Activated naive CD4-positive, alpha-beta T cell treated with anti-CD3 and anti-CD28 coated beads, Interleukin-2, amount 50 U/mL, for 24 hours (primary cell): Measurements from ENCODE around the gene ERBB2.
A peak's percentile ranks its signal among the peaks of the same experiment; 100 is the strongest.
"Not testable (repeated sequence)": the region's sequence is repeated elsewhere in the genome, so short reads cannot be mapped to it uniquely, and the experiment has no call there.

Experiments
- H3K27ac Mint-ChIP-seq: one replicate; pipeline ENCODE4 v1.8.0; 2021; ENCODE audit warnings: mild to moderate bottlenecking, mixed read lengths
- H3K27me3 Mint-ChIP-seq: one replicate; pipeline ENCODE4 v1.8.0; 2021; ENCODE audit warnings: mixed read lengths
- H3K36me3 Mint-ChIP-seq: one replicate; pipeline ENCODE4 v1.8.0; 2021; ENCODE audit warnings: mixed read lengths
- H3K4me1 Mint-ChIP-seq: one replicate; pipeline ENCODE4 v1.8.0; 2021; ENCODE audit warnings: mixed read lengths
- H3K4me3 Mint-ChIP-seq: one replicate; pipeline ENCODE4 v1.8.0; 2021; ENCODE audit warnings: mild to moderate bottlenecking, mixed read lengths
- H3K9me3 Mint-ChIP-seq: one replicate; pipeline ENCODE4 v1.8.0; 2021; ENCODE audit warnings: mixed read lengths

Gene ERBB2

DNA sequence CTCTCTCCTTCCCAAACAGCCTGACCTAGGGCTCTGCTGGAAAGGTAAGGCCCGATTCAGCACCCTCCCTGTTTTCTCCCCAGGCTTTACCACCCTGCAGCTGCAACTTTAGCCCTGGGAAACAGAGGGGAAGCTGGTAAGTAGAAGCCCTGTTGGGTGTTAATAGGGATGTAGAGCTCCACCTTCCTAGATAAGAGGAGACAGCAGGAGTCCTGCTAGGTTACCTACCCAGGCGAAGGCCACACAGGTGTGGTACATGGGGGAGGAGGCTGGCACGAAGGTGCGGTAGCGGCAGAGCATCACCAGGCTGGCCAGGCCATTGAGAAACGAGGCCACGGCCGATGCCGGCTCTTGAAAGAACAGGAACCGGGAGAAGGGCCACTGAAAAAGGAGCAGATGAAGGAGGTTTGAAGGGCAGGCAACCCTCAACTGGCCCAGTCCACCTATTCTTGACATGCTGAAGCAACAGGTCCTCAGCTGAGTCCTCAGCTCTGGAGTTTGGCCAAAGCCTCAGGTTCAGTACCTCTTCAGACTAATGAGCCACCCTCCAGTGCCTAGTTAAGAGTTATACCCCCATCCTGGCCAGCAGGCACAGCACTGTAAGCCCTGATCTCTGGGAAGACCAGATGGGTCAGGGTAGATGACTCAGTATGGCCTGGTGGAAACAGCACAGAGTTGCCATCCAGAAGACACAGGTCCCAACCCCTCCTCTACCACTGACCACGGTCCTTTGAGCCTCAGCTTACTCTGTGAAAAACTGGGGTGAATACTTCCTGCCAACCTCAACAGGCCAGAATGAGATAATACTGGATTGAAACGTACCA, 15.3 kb upstream of the ERBB2 start:
- Mint-ChIP-seq H3K36me3 (peaks cover 13% of the 10 kb centered on the region), H3K27me3 (no peaks in the 10 kb centered on the region), H3K4me1 (peaks cover 48% of the 10 kb centered on the region), H3K4me3 (no peak overlapping the region), H3K27ac (peak overlapping the region; percentile 35), H3K9me3 (no peaks in the 10 kb centered on the region)

DNA sequence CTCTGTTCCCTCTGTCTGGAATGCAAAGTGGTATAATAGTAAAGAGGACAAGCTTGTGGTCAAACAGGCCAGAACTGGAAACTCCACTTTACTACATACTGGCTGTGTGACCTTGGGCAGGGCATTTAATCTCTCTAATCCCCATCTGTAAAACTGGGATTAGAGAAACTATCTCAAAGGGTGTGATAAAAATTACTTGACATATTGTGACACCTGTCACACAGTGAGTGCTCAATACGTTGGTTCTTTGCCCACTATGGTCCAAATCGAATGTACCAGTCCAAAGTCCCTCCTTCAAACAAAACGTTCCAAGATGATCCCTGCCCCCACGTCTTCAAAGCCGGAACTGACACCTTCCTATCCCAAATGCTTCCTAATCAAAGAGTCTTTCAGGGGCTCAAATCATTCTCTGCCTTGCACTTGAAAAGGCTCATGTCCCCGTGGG, 12.7 kb upstream of the ERBB2 start:
- Mint-ChIP-seq H3K36me3 (peaks cover 11% of the 10 kb centered on the region), H3K27me3 (no peaks in the 10 kb centered on the region), H3K27ac (peak overlapping the region; percentile 96), H3K9me3 (no peaks in the 10 kb centered on the region), H3K4me3 (peak overlapping the region; percentile 99), H3K4me1 (peaks cover 31% of the 10 kb centered on the region)

DNA sequence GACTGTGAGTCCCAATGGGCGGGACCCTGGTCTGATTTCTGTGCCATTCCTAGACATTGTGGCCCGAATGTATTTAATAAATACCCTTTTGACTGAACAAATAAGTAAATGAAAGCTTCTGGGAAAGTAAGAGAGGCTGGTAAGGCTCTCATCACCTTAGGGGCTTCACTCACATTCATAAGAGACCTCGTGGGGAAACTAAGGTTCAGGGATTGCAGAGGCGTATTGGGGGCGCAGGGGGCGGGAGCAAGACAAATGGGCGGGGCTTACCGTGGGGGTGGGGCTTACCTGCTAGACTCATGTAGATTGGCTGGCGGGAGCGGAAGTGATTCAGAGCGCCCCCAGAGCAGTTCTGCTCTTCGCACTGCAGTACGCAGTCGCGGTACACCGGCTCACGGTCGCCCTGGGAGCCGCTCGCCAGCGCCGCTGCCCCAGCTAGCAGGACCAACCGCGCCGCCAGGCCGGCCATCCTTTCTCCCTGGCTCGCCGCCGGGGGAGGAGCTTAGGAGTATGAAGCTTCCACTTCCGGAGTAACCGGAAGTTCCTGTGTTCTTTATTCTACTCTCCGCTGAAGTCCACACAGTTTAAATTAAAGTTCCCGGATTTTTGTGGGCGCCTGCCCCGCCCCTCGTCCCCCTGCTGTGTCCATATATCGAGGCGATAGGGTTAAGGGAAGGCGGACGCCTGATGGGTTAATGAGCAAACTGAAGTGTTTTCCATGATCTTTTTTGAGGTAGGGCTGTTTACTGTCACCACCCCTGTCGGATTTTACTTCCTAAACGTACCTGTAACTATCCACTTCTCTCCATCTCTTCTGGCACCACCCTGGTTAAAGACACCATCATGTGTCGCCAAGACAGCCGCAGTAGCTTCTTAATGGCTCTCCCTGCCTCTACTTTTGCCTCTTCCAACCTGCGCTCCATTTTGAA, 12.1 kb upstream of the ERBB2 start, which contains the start of gene PGAP3:
PGAP3 (minus strand) TSS at position 512 of the 929 bp plus-strand sequence; CDS start at position 469, 43 bp downstream.
- H3K4me3 Mint-ChIP-seq, result peak within 1 kb of the TSS; percentile 99
- no peaks in the 10 kb centered on the region for H3K9me3 Mint-ChIP-seq
- H3K27me3 Mint-ChIP-seq, result no peaks in the 10 kb centered on the region

DNA sequence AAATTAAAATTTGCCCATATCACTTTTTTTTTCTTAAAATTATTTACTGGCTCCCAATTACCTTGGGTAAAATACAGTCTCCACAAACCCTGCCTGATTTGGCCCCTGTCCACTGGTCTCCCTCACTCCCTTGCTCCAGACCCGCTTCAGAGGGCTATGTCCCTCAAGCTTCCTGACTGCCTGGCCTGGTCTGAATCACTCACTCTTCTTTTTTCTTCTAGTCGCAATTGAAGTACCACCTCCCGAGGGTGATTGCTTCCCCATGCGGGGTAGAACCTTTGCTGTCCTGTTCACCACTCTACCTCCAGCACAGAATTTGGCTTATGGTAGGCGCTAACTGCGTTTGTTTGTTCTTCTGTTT, 11.4 kb upstream of the ERBB2 start:
- Mint-ChIP-seq H3K36me3 (peaks cover 9% of the 10 kb centered on the region), H3K4me1 (peaks cover 28% of the 10 kb centered on the region), H3K9me3 (no peaks in the 10 kb centered on the region)

More for the DNA sequence above, 12.1 kb upstream of the ERBB2 start, which contains the start of gene PGAP3:
- H3K27ac Mint-ChIP-seq, result peak within 1 kb of the TSS; percentile 96
- peaks cover 31% of the 10 kb centered on the region for H3K4me1 Mint-ChIP-seq
- peaks cover 9% of the 10 kb centered on the region for H3K36me3 Mint-ChIP-seq

DNA sequence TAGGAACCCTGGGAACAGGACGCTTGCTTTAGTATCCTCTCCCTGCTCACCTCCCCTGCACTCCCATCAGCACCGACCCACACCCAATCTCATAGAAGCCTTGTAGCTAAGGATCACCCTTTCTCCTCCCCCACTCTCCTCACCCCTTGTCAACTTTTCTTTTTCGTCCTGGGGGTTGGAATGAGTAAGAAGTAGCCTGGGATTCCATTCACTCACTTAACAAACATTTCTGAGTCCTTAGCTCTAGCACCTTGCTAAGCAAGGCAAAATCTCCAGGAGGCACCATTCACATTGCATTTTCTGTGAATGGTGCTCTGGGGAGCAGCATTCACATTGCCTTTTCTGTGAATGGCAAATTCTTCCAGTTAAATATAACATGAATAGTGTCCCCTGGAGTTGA, 10.9 kb upstream of the ERBB2 start:
- peak overlapping the region; percentile 99 for H3K4me3 Mint-ChIP-seq
- H3K27me3 Mint-ChIP-seq, result no peaks in the 10 kb centered on the region
- H3K9me3 Mint-ChIP-seq, result no peaks in the 10 kb centered on the region
- H3K27ac Mint-ChIP-seq, result no peak overlapping the region
- peaks cover 28% of the 10 kb centered on the region for H3K4me1 Mint-ChIP-seq
- H3K36me3 Mint-ChIP-seq, result peaks cover 9% of the 10 kb centered on the region

More for the DNA sequence above, 11.4 kb upstream of the ERBB2 start:
- H3K4me3 Mint-ChIP-seq, result peak overlapping the region; percentile 99
- H3K27me3 Mint-ChIP-seq, result no peaks in the 10 kb centered on the region
- H3K27ac Mint-ChIP-seq, result peak overlapping the region; percentile 96

DNA sequence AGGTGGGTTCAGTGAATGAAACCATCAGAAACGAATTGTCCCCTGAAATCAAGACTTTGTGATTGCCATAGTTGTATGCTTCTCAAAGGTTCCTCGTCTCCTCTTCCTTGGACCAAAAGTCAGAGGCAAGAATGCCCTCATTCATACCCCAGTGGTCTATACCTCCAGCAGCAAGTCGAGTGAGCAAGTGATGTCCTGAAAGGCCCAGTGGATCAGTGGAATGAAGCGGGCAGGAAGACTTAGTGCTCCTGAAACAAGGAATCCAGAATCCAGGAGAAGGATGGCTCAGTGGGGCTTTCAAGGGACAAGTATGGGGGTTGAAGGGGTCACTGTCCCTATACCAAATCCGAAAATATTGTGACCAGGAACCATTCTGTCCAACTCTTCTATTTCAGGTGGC, 5.3 kb upstream of the ERBB2 start:
- no peaks in the 10 kb centered on the region for H3K9me3 Mint-ChIP-seq
- peaks cover 9% of the 10 kb centered on the region for H3K27me3 Mint-ChIP-seq
- peaks cover 3% of the 10 kb centered on the region for H3K36me3 Mint-ChIP-seq
- peaks cover 6% of the 10 kb centered on the region for H3K4me1 Mint-ChIP-seq
- H3K4me3 Mint-ChIP-seq, result no peak overlapping the region
- H3K27ac Mint-ChIP-seq, result no peak overlapping the region

DNA sequence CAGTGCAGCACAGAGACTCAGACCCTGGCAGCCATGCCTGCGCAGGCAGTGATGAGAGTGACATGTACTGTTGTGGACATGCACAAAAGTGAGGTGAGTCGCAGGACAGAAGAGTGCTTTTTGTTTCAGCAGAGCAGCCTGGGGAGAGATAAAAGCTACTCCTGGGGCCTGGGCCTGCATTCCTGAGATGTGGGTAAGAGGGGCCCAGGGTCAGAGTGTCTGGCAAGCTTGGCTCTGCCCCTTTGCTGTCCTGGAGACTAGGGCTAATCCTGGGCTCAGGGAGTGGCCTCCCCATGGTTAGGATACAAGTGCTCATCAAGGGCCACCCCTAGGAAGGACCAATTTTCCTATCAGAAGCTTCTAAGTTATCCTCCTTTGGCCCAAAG, 4.8 kb upstream of the ERBB2 start:
- no peaks in the 10 kb centered on the region for H3K9me3 Mint-ChIP-seq
- peaks cover 3% of the 10 kb centered on the region for H3K36me3 Mint-ChIP-seq
- H3K27ac Mint-ChIP-seq, result no peak overlapping the region
- H3K4me3 Mint-ChIP-seq, result no peak overlapping the region
- peaks cover 9% of the 10 kb centered on the region for H3K4me1 Mint-ChIP-seq
- H3K27me3 Mint-ChIP-seq, result peaks cover 12% of the 10 kb centered on the region

DNA sequence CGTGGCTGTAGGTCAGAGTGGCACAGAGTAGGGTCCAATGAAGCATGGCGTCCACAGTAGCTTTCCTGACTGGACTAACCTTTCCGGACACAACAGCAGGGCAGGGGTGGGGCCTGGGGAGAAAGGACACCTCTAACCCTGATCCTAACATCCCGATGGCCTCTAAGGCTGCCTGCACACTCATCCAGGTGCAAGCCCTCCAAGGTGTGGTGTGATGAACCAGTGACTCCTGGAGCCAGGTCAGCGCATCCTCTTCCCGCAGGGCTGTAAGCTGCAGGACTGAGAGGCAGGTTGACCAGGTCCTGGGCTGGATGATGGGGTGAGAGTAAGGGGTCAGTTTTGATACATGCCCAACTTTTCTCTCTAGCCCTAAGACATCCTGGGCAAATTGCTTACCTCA, 3.1 kb upstream of the ERBB2 start:
- peaks cover 5% of the 10 kb centered on the region for H3K36me3 Mint-ChIP-seq
- peaks cover 21% of the 10 kb centered on the region for H3K27me3 Mint-ChIP-seq
- no peak overlapping the region for H3K27ac Mint-ChIP-seq
- H3K9me3 Mint-ChIP-seq, result no peaks in the 10 kb centered on the region
- H3K4me1 Mint-ChIP-seq, result peaks cover 9% of the 10 kb centered on the region
- no peak overlapping the region for H3K4me3 Mint-ChIP-seq

DNA sequence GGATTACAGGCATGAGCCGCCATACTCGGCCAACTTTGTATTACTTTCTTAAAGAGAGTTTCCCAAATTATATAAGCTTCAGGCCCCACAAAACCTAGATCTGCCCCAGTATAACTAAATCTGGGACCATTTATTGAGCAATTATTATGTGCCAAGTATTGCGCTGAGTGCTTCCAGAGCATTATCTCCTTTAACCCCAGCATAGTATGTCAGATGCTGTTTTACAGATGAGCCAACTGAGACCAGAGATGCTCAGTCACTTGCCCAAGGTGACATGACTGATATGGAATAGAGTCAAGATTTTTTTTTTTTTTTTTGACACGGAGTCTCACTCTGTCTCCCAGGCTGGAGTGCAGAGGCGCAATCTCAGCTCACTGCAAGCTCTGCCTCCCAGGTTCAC, 1.9 kb upstream of the ERBB2 start:
- no peaks in the 10 kb centered on the region for H3K9me3 Mint-ChIP-seq
- H3K27me3 Mint-ChIP-seq, result peaks cover 23% of the 10 kb centered on the region
- no peak overlapping the region for H3K4me3 Mint-ChIP-seq
- H3K27ac Mint-ChIP-seq, result no peak overlapping the region
- peaks cover 5% of the 10 kb centered on the region for H3K36me3 Mint-ChIP-seq
- peaks cover 9% of the 10 kb centered on the region for H3K4me1 Mint-ChIP-seq

DNA sequence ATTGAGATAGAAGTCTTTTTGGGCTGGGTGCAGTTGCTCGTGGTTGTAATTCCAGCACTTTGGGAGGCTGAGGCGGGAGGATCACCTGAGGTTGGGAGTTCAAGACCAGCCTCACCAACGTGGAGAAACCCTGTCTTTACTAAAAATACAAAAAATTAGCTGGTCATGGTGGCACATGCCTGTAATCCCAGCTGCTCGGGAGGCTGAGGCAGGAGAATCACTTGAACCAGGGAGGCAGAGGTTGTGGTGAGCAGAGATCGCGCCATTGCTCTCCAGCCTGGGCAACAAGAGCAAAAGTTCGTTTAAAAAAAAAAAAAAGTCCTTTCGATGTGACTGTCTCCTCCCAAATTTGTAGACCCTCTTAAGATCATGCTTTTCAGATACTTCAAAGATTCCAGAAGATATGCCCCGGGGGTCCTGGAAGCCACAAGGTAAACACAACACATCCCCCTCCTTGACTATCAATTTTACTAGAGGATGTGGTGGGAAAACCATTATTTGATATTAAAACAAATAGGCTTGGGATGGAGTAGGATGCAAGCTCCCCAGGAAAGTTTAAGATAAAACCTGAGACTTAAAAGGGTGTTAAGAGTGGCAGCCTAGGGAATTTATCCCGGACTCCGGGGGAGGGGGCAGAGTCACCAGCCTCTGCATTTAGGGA, 577 bp upstream of the ERBB2 start:
- Mint-ChIP-seq H3K27me3 (peaks cover 23% of the 10 kb centered on the region), H3K4me3 (peak overlapping the region; percentile 44)
- H3K27ac Mint-ChIP-seq, H3K4me1 Mint-ChIP-seq, H3K9me3 Mint-ChIP-seq, H3K36me3 Mint-ChIP-seq: not testable (repeated sequence)

DNA sequence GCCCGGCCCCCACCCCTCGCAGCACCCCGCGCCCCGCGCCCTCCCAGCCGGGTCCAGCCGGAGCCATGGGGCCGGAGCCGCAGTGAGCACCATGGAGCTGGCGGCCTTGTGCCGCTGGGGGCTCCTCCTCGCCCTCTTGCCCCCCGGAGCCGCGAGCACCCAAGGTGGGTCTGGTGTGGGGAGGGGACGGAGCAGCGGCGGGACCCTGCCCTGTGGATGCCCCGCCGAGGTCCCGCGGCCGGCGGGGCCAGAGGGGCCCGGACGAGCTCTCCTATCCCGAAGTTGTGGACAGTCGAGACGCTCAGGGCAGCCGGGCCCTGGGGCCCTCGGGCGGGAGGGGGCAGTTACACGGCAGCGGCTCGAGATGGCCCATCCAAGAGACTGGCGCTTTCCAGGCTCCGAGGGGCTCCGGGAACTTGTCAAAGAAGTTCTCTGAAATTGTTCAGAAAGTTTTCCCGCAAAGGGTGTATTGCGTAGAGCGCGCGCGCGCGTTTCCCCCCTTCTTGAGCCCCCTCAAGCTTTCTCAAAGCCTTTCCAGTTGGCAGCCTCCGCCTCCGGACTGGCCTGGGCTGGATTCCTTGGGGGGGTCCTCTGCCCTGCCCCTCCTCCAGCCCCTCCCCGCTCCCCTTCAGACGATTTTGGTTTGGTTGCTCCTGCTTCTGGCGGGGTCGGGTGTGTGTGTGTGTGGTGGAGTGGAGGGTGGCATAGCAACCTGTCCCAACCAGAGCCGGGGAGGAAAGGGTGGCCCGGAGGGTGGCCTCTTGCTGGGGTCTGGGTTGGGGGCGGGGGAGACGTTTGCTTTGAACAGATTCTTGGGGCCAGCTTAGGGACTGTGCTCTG, 504 bp downstream of the ERBB2 start:
- Mint-ChIP-seq H3K27ac (no peak overlapping the region), H3K4me3 (no peak overlapping the region), H3K4me1 (peaks cover 9% of the 10 kb centered on the region), H3K27me3 (peaks cover 23% of the 10 kb centered on the region), H3K9me3 (no peaks in the 10 kb centered on the region), H3K36me3 (peaks cover 3% of the 10 kb centered on the region)

DNA sequence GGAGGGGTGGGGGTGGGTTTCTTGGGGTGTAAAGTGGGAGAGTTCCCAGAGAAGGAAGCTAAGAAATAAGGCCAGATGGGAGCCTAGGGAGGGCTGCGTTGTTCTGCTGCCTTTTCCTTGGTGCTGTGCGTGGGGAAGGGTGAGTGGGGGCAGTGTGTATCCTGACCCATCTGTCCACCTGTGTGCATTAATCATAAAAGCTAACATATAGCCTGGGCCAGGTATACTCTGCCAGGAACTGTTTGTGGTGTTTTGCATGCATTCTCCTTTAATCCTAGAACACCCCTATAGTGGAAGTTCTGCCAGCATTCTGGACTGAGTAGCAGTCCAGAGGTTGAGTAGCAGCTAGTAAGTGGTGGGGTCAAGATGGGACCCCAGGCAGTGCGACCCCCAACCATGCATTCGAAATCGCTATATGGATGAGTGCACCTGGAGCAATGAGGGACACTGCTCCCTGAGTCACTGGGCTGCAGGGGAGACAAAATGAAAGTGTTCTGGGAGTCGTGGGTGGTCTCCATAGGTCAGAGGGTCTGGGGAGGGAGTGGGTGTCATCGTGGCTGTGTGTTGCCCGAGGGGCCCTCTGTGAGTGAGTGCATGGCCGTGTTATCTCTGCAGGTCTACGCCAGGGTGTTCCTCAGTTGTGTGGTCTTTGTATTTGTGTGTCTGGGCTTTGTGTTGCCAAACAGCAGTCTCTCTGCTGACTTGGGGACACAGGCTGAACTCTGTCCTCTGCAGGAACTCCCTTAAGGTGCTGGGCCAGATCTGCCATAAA, 1.3 kb downstream of the ERBB2 start:
- H3K36me3 Mint-ChIP-seq, result peaks cover 3% of the 10 kb centered on the region
- H3K27ac Mint-ChIP-seq, result peak overlapping the region; percentile 76
- no peaks in the 10 kb centered on the region for H3K9me3 Mint-ChIP-seq
- peaks cover 23% of the 10 kb centered on the region for H3K27me3 Mint-ChIP-seq
- peak overlapping the region; percentile 33 for H3K4me3 Mint-ChIP-seq
- peaks cover 10% of the 10 kb centered on the region for H3K4me1 Mint-ChIP-seq

DNA sequence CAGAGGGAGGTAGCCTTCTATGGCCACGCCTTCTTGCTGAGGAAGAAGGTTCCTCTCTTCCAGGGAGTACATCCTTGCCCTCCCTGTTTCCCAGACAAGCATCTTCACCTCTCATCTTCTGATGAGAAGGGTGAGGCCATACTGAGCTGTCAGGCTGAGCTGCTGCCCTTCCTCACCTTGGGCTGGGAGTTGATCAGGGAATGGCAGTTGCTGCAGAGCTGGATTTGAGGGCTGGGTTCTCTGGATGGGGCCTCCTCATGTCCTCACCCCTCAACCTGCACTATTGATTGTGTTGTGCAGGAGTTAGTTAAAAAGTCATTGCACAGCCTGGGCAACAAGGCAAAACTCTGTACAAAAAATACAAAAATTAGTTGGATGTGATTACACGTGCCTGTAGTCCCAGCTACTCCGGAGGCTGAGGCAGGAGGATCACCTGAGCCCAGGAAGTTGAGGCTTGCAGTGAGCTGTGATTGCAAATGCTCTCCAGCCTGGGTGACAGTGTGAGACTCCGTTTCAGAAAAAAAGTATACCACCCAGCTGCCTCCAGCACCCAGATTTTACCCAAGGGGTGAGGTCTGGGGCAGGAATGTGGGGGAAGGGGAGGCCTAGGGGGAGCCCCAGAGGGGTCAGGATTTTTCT, 2.0 kb downstream of the ERBB2 start:
- no peak overlapping the region for H3K27ac Mint-ChIP-seq
- peaks cover 23% of the 10 kb centered on the region for H3K27me3 Mint-ChIP-seq
- H3K4me3 Mint-ChIP-seq, result no peak overlapping the region
- H3K36me3 Mint-ChIP-seq, result peaks cover 3% of the 10 kb centered on the region
- H3K4me1 Mint-ChIP-seq, result peaks cover 17% of the 10 kb centered on the region
- H3K9me3 Mint-ChIP-seq, result no peaks in the 10 kb centered on the region
